Fibroblast of lung (primary cell): ENCODE results near the gene LPXN. TPM values are rescaled to one million over a fixed set of nuclear protein-coding genes. Genes with fewer than 3 reads are reported as not detected.

Experiments
- DNase-seq, 2 donors: peaks; one replicate each; pipeline versions ENCODE4 v3.0.0 to v3.0.0-alpha.2; 2010; ENCODE audit warnings: low read depth in 2 of 2
- H2AFZ ChIP-seq: 2 replicates; pipeline ENCODE4 v1.5.1; 2012; ENCODE audit warnings: low read length, control low read depth, inconsistent platforms
- H3K27ac ChIP-seq: 2 replicates; pipeline ENCODE4 v1.5.1; 2011; ENCODE audit warnings: low read length, control low read depth; ENCODE audit not compliant: insufficient read depth
- H3K27me3 ChIP-seq: 2 replicates; pipeline ENCODE4 v1.5.1; 2011; ENCODE audit warnings: mild to moderate bottlenecking, low read length; ENCODE audit not compliant: control insufficient read depth, insufficient read depth
- H3K36me3 ChIP-seq: 2 replicates; pipeline ENCODE4 v1.5.1; 2011; ENCODE audit warnings: low read length; ENCODE audit not compliant: control insufficient read depth, insufficient read depth
- H3K4me1 ChIP-seq: 2 replicates; pipeline ENCODE4 v1.5.1; 2011; ENCODE audit warnings: low read length; ENCODE audit not compliant: control insufficient read depth, insufficient read depth; ENCODE audit errors: extremely low read depth
- H3K4me2 ChIP-seq: 2 replicates; pipeline ENCODE4 v1.5.1; 2011; ENCODE audit warnings: low read length, control low read depth; ENCODE audit not compliant: insufficient read depth; ENCODE audit errors: extremely low read depth
- H3K4me3 ChIP-seq, 4 experiments: fragments of 200-600 bp in 1 of 4; sonication (generic) in 1 of 4; replicated peaks in 1 of 4; 2 replicates each; pipeline ENCODE4 v1.5.1; 2011 to 2016; ENCODE audit warnings: low read length in 4 of 4, low read depth in 3 of 4, mild to moderate bottlenecking in 3 of 4, control low read depth in 2 of 4, inconsistent platforms in 1 of 4, mixed read lengths in 1 of 4; ENCODE audit not compliant: insufficient read depth in 1 of 4; ENCODE audit errors: control extremely low read depth in 1 of 4
- H3K79me2 ChIP-seq: 2 replicates; pipeline ENCODE4 v1.5.1; 2012; ENCODE audit warnings: mild to moderate bottlenecking, low read length, inconsistent platforms; ENCODE audit not compliant: control insufficient read depth, insufficient read depth
- H3K9ac ChIP-seq: 2 replicates; pipeline ENCODE4 v1.5.1; 2011; ENCODE audit warnings: mild to moderate bottlenecking, low read length, control low read depth; ENCODE audit not compliant: insufficient read depth
- H3K9me3 ChIP-seq: 2 replicates; pipeline ENCODE4 v1.5.1; 2012; ENCODE audit warnings: low read depth, low read length; ENCODE audit not compliant: control insufficient read depth, insufficient read depth
- H4K20me1 ChIP-seq: 2 replicates; pipeline ENCODE4 v1.5.1; 2011; ENCODE audit warnings: low read length; ENCODE audit not compliant: control insufficient read depth, insufficient read depth; ENCODE audit errors: extremely low read depth
- CTCF ChIP-seq, 2 donors: IDR thresholded peaks in 1 of 2; conservative IDR thresholded peaks in 1 of 2; 1 replicate in 1 of 2; 2 replicates in 1 of 2; pipeline ENCODE4 v1.5.1; 2011 to 2012; ENCODE audit warnings: low read length in 2 of 2, control low read depth in 1 of 2, inconsistent platforms in 1 of 2, low read depth in 1 of 2, mild to moderate bottlenecking in 1 of 2
- EZH2 ChIP-seq: IDR thresholded peaks from 2 replicates; pipeline ENCODE4 v1.5.1; 2012; ENCODE audit warnings: low read length, control low read depth, mild to moderate bottlenecking; ENCODE audit errors: missing control alignments
- polyA plus RNA-seq, 2 donors: library from polyadenylated mRNA; depleted of rRNA in 1 of 2; stranded (reverse) in 1 of 2; unstranded in 1 of 2; fragments of >200 nt; gene quantifications; 2 replicates each; pipeline ENCODE4 v1.2.1, GENCODE V29; 2011 to 2012; ENCODE audit warnings: missing spikeins in 1 of 2
- total RNA-seq: library from RNA; depleted of rRNA; stranded (reverse); fragments of >200 nt; gene quantifications from 2 replicates; pipeline ENCODE4 v1.2.1, GENCODE V29; 2014

Gene LPXN
- total and polyA plus RNA-seq, 2 donors (not counting 1 experiment from before 2014, with no cell fraction given), result 8.6 to 9.2 TPM

- H3K79me2 ChIP-seq, result peaks cover 95% of the 10 kb centered on the region
- H3K27me3 ChIP-seq, result no peaks in the 10 kb centered on the region
- H3K4me1 ChIP-seq, result peaks cover 8% of the 10 kb centered on the region
- no peak overlapping the region for H3K4me3 ChIP-seq
- no peak overlapping the region for H3K27ac ChIP-seq
- no peak overlapping the region for H3K9ac ChIP-seq
- no peaks in the 10 kb centered on the region for H4K20me1 ChIP-seq
- no peak overlapping the region for H3K4me2 ChIP-seq
- H2AFZ ChIP-seq, result no peak overlapping the region
- DNase-seq, result no peak
- TF ChIP-seq CTCF (conservative IDR thresholded peaks at IDR 0.05 in 1 of 2, IDR thresholded peaks at IDR 0.05 in 1 of 2; ENCODE audit: low read depth in 1 of 2, low read length in 2 of 2) (no peak), EZH2 (no peak)
- H3K36me3 ChIP-seq, result peaks cover 2% of the 10 kb centered on the region
- no peaks in the 10 kb centered on the region for H3K9me3 ChIP-seq
These were observed 17.3 kb upstream of the LPXN start for GRCh38 chr11:58592760-58593472.

- Histone ChIP-seq H3K4me1 (peaks cover 8% of the 10 kb centered on the region), H4K20me1 (no peaks in the 10 kb centered on the region), H3K4me2 (no peak overlapping the region), H3K27me3 (no peaks in the 10 kb centered on the region), H3K79me2 (peaks cover 96% of the 10 kb centered on the region), H3K4me3 (no peak overlapping the region), H3K9me3 (no peaks in the 10 kb centered on the region), H3K27ac (no peak overlapping the region), H3K36me3 (peaks cover 2% of the 10 kb centered on the region), H3K9ac (no peak overlapping the region), H2AFZ (no peak overlapping the region)
- no peak for DNase-seq
- no peak for TF ChIP-seq EZH2
- no peak for TF ChIP-seq CTCF (conservative IDR thresholded peaks at IDR 0.05 in 1 of 2, IDR thresholded peaks at IDR 0.05 in 1 of 2; ENCODE audit: low read depth in 1 of 2, low read length in 2 of 2)
These were observed 16.0 kb upstream of the LPXN start for GRCh38 chr11:58591659-58592058.

GRCh38 chr11:58586998-58587397 lies 11.3 kb upstream of the LPXN start:
- TF ChIP-seq EZH2, result no peak
- no peak for TF ChIP-seq CTCF (conservative IDR thresholded peaks at IDR 0.05 in 1 of 2, IDR thresholded peaks at IDR 0.05 in 1 of 2; ENCODE audit: low read depth in 1 of 2, low read length in 2 of 2)
- Histone ChIP-seq H4K20me1 (no peaks in the 10 kb centered on the region), H3K27me3 (no peaks in the 10 kb centered on the region), H3K4me1 (no peaks in the 10 kb centered on the region), H3K79me2 (peaks cover 99% of the 10 kb centered on the region), H3K4me2 (no peak overlapping the region), H3K4me3 (no peak overlapping the region), H3K27ac (no peak overlapping the region), H3K36me3 (peaks cover 2% of the 10 kb centered on the region), H3K9me3 (no peaks in the 10 kb centered on the region), H3K9ac (no peak overlapping the region), H2AFZ (no peak overlapping the region)
- DNase-seq, result no peak
